NCI-H2029 (cell line): ENCODE measurements around the gene COL16A1.

Experiments used
- DNase-seq: peaks from one replicate; lab custom pipeline; 2025; lab: John Stamatoyannopoulos, UW

Gene COL16A1

DNA sequence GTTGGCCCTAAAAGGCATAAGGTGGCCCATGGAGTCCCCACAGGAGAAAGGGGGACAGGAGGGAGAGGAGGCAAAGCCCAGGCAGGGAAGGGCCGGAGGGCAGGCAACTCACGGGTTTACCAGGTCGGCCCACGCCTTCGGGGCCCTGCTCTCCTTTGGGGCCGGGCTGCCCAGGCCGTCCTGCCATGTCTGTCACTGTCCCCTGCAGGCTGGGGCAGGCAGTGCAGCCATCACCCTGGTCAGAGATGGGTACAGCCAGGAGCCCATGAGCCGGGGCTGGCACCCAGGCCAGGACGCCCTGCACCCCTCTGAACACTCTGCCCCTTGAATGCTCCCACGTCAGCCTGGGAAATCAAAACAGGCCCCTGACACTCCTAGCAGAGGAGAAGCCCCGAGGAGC lies 19.8 kb downstream of the COL16A1 start:
- DNase-seq: no peak

DNA sequence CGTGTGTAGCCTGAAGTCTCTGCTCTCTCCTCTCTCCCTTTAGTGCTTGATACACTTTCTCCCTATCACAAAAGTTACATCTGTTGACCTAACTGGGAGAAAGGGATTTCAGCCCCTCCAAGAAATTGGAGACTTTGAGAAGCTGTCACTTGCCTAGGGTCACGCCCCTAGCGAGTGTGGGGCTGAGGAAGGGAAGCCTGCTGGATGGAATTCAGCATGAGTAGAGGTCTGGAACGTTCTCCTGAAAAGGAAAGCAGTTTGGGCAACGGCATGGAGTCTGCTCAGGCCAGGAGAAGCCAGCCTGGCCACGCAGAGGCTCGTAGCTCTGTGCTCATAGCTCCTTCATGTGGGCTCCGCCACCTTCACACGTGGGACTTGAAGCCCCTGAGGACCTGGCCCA lies 22.4 kb downstream of the COL16A1 start:
- no peak for DNase-seq

DNA sequence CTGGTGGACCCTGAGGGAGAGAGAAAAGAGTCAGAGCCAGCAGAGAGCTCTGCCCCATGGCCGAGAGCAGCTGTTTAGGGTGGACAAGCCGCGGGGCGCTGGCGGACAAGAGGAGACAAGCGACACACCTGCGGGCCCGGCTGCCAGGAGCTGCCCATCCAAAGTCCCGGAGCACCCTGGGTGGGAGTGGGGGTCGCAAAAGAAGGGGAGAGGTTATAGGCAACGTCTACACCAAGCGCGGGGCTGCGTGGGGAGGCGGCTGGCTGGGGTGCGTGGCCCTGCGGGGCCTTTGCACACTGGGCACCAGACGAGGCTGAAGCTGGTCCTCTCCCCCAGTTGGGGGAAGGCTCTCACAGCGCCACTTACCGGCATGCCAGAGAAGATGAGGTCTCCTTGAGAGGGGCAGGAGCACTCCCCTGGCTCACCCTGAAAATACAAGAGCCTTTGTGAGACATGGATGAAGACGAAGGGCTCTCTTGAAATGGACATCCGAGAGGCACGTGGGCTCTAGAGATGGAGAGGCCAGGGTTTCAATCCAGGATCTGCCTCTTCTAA lies 24.1 kb downstream of the COL16A1 start:
- DNase-seq: no peak

DNA sequence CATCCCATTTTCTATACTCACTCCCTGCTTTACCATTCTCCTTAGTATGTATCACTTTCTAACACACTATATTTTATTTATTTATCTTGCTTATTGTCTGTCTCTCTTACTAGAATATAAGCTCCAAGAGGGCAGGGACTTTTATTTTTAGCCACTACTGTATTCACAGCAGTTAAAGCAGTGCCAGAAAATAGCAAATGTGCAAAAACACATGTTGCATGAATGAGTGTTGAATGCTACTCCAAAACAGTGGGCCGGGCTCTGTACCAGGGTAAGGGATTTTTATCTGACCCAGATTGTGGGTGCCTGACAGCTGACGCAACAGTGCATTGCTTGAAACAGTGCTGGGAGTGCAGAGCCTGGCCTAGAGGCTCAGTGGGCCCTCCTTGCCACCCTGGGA lies 24.7 kb downstream of the COL16A1 start:
- no peak for DNase-seq

DNA sequence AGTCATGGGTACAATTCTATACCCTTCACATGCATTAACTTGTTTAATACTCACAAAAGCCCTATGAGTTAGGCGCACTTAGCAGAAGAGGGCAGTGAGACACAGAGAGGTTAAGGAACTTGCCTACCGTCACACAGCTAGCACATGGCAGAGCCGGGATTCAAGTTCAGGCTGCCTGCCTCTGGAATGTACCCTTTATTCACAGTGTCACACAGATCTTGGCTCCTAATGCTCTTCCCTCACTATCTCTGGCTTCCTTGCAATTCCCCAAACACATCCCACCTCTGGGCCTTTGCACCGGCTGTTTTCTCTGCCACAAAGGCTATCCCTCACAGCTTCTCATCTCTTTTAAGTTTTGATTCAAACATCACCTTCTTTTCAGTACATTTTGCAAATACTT lies 25.1 kb downstream of the COL16A1 start:
- no peak for DNase-seq

DNA sequence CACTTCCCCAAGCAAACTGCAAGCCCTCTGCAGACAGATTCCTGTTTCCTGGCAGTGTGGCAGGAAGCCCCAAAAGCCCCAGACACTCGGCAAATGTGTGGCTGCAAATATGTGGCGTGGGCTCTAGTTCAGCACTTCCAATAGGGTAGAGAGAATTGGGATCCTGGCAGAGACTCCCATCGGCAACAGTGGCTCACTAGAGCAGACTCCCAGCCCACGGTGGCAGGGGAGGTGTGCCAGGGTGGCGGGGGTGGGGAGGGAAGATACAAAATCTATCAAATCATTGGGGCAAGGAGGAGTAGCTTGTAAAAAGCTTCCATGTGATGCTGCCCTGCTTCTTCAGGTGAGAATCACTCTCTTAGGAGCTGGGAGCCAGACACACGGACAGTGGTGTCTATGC lies 25.9 kb downstream of the COL16A1 start:
- DNase-seq: no peak

DNA sequence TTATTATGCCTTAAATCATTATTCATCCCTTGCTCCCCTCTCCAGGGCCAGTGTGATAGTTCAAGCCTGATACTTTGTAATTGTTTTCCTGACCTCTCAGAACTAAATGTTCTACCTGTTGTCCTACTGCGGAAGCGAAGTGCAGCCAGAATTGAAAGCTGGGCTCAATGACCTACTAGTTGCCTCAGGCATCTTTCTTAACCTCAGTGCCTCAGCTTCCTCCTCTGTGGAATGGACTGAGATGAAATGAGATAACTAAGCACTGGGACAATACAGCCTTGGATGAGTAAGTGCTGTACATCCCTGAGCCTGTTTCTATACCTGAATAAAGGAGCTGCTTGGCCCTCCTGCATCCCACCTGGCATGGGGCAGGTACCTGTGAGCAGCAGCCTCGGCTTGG lies 26.4 kb downstream of the COL16A1 start:
- no peak for DNase-seq

DNA sequence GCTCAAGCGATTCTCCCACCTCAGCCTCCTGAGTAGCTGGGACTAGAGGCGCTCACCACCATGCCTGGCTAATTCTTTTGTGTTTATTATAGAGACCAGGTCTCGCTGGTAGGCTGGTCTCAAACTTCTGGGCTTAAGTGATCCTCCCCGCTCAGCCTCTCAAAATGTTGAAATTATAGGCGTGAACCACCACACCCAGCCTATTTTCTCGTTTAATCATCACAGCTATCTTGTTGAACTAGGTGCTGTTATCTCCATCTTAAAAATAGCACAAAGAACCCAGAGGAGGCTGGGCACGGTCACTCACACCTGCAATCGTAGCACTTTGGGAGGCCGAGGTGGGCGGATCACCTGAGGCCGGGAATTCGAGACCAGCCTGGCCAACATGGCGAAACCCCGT lies 28.1 kb downstream of the COL16A1 start:
- no peak for DNase-seq

DNA sequence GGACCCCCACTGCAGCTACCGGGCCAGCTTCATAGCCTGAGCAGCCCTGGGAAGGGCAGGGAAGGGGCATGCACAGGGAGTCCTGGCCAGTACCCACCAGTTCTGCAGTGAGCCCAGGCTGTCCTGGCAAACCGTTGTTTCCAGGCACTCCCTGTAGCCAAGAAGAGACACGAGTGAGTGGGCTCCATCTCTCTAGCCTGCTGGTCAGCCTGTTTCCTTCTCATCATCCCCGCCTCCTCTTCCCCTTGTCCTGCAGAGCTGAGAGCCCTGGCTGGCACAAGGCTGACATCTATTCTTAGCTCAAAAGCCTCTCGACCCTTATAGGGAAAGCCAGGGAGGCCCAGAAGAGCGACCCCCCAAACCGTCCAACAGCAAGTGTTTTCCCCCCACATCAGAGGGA lies 28.7 kb downstream of the COL16A1 start:
- DNase-seq: no peak

DNA sequence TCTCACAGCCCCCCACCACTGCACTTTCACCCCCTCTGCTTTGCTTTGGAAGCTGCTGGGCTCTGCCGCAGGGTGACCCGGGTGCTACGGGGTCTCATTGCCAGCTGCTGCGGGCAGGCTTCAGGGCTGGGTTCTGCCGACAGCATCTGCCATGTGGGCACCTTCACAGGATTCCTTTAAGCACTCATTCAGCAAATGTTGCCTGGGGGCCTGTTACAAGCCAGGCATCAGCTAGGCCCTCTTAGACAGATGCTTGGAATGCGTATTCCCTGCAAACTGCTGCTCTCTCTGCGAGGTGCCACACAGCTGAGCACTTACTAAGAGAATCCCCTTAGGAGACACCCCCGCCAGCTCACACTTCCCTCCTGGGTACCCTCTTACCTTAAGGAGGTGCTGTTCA lies 29.2 kb downstream of the COL16A1 start:
- no peak for DNase-seq

DNA sequence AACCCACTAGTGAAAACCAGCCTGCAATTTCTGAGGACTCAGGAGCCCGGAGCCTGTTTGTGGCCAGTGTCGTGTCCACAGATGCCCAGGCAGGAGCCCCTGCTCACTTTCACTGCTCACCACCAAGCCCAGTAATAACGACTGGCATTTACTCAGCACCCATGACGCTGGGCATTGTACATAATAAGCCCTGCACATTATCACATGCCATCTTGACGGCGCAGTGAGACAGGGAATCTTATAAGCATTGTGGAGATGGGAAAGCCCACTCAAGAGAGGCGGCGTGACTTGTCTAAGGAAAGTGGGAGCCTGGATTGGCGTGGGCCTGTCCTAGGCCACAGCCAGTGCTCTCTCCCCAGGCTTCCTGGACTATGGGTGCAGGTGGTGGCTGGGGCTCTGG lies 30.4 kb downstream of the COL16A1 start:
- DNase-seq: no peak

DNA sequence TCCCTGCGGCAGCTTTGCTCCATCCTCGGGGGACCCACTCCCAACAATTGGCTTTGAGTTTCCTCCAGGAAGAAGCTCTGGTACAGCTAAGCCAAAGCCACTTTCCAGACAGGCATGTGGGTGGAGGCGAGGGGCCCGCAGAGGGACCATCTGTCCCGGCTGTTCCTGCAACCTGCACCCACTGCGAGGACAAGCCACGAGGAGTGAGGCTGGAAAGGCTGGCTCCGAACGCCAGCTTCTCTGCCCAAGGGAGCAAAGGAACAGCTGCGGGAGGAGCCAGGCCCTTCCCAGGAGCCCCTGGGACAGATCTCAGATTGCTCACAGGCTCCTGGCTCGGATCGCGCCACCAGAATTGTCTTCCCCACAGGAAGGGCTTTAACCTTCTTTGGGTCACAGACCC lies 30.8 kb downstream of the COL16A1 start:
- no peak for DNase-seq

DNA sequence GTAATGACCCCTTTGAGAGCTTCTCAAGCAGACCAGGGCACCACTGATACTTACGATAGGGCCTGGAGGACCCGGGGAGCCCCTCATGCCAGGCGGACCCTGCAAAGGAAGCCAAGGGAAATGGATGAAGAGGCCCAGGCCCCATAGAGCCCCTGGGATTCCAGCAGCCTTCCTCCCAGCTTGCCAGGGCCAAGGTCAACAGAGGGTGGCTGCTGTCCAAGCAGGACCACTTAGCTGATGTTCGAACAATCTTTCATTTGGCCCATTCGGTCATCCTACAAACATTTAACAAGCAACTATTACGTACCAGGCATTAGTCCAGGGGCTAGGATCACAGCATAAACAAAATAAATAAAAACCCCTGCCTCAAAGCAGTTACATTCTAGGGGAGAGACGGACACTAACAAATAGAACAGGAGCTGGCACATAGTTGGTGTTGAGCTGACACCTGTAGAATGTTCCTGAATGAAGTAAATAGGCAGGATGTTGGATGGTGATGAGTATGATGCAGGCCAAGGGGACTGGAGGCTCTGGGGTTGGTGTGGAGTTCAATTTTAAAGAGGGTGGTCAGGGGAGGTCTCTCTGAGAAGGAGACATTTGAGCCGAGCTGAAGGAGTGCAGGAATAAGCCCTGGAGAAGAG lies 32.1 kb downstream of the COL16A1 start:
- DNase-seq: no peak

DNA sequence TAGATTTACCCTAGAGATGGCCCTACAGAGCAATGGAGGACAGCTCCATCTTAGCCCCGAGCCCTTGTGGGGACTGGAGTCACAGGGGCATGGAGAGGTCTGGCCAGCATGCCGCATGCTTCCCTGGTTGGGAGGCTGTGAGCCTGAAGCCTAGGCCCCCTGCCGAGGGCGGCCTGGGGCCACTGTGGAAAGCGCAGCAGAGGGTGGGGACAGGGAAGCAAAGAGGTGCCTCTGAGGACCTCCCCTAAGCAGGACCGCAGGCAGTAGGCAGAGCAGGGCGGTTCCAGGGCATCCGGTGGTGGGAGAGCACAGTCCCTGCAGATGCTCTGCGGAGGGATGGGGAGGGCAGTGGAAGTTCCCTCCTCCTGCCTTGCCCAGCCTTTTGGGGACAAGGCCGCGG lies 32.7 kb downstream of the COL16A1 start:
- no peak for DNase-seq

DNA sequence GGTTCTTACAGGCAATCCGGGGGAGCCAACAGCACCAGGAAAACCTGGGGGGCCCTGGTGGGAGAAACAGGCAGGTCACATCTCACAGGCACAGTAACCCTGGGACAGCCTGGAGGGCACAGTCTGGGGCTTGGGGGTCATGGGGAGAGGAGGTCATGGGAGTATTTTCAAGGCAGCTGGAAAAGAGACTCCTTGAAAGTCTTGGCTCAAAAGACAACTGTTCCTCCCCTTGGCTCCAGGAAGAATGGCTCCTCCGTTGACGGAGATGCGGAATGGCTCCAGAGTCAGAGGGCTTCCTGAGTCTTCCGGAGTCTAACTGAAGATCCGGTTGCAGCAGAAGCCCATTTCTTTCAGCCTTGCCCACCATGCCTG lies 33.2 kb downstream of the COL16A1 start:
- DNase-seq: no peak

DNA sequence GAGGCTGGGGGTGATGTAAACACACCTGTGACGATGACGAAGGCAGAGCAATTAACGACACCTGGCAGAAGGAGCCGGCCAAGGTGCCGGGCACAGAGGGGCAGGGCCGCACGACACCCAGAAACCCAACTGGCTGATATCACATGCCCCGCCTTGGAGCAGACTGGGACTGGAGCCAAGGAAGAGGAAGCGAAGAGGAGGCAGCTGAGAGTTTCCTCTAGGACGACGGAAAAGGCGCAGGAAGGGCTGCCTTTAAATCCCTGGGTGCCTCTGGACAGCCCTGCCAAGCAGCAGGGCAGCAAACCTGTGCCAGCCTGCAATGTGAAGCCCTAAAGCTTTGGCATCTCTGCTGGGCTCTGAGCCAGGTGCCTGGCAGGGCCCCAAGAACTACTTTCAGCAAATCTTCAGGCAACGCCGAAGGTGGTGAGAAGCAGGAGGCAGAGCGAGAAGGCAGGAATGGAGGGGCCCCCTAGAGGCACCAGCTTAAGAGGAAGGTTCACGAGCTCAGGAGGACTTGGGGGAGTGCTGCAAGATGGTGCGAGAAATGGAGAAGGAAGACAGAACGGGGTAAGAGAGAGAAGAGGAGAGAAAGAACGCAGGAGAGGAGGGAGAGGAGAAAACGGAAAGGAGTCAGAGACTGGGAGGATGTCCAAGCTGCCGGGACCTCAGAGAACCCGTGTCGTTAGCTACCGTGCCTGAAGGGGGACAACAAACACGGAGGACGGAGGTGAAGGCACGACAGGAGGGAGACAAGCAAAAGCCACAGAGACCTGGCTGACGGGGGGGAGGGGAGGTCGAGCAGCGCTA lies 33.8 kb downstream of the COL16A1 start:
- DNase-seq: peak; percentile 88

DNA sequence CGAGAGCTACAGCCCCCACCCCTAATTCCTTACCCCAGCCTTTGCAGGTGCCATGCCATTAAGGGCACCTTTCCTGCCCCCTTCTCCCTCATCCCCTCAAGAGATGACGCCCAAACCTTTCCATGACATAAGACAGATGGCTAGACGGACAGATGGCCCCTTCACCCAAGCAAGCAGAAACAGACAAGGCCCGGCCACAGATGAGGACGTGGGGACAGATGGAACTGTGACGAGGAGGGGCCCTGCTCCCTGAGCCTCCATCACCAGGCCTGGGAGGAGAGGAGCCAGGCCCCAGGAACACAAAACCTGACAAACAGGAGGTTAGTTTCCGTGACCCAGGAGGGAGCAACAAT lies 34.4 kb downstream of the COL16A1 start:
- DNase-seq: no peak

DNA sequence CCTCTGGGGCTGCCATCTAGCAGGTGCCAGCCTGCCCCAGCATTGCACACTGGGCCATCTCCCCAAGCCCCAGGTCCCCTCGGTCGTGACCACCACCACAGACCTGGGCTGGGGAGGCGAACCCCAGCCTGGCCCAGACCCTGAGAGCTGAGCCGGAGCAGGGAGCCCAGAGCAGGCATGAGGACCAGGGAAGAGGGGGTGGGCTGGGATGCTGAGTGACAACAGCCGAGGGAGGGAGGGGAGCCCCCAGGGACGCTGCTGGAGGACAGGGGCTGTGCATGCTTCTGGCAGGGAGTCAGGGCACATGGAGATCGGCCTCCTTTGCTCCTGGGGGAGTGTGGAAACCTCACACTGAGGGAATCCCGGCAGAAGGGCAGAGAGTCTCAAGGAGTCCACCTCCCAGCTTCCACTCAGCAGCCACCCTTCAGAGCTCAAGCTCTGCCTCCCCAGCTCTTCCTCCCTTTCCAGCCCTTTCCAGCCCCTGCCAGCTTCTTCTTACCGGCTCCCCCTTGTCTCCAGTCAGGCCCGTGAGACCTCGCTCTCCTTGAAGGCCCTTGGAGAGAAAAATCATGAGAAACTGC lies 35.4 kb downstream of the COL16A1 start:
- DNase-seq: no peak

DNA sequence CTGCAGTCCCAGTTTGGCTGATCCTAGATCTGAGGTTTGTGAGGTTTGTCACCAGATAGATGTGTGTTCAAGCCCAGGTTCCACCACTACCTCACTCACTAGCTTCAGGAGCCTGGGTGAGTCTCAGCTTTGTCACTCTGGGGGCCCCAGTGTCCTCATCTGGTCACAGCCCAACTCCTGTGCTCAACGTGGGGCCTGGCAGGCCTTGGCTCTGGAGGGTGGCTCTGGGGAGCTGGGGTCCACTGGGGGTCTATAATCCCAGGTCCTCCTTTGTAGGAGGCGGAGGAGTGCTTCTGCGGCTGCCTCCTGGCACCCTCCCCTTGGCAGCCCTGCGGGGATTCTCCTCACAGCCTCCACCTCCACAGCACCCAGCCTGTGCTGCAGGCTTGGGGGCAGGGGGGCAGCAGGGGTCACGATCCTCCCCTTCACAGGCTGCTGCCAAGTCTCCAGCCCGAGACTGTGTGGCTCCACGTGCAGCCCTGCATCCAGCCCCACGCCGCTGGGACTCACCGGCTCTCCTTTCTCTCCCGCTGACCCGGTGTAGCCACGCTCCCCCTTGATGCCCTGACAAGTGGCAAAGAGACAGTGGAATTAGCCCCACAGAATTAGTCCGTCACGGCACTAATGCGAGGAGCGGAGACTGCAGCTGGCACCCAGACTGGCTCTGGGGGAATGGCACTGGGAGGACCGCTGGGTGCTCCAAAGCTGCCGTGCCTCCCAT lies 36.6 kb downstream of the COL16A1 start:
- DNase-seq: no peak

DNA sequence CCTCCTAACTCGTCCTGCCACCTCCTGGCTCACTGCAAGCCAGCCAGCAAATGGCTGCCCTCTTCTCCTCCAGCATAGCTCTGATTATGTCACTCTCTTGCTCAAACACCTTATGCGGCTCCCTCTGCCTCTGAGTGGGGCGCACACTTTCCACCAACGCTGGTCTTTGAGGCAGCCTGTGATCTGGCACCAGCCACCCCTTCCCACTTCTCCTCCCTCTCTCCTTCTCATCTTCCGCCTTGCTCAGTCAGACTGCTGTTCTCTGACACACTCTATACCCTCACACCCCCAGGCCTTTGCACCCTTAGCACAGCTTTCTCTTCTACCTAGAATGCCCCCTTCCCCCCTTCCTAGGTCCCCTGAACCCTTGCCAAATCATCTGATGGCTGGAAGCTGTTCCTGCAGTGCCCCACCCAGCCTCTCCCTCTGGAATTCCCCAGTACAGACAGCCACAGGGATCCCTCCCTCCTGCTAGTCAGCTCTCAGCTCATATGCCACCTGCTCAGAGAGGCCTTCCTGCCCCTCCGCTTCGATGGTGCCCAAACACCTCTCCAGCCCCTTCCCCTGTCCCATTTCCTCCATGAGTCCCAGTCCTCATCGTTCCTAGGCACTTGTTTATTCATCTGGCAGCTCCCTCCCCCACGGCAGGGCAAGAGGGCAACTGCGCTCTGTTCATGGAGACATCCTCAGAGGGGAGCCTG lies 37.4 kb downstream of the COL16A1 start:
- DNase-seq: no peak

DNA sequence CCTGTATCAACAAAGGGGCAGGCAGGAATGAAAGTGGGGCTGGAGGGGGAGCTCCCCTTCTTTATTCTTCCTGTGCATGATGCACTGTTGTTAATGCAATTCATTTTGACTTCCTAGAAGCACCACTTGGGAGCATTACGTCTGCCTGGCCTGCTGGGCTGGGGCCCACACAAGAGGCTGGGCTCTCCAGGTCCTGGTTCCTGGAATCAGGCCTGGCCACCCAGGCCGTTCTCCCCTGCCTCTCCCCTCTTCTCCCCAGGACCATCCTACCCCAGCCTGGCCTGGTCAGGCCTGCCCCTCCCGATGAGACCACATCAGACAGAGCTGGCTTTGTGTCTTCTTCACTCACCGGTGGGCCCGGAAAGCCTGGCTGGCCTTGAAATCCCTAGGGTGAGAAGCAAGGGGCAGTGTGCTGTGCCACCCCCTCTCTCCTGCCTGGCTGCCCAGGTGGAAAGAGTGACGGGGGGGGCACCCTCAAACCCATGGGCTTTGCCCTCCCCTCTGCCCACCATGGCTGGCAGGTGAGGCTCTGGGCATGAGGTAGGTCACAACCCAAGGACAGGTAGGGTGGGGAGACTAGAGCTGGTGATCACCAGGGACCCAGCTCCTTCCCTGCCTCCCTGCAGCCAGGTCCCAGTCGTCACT lies 38.5 kb downstream of the COL16A1 start:
- DNase-seq: no peak

DNA sequence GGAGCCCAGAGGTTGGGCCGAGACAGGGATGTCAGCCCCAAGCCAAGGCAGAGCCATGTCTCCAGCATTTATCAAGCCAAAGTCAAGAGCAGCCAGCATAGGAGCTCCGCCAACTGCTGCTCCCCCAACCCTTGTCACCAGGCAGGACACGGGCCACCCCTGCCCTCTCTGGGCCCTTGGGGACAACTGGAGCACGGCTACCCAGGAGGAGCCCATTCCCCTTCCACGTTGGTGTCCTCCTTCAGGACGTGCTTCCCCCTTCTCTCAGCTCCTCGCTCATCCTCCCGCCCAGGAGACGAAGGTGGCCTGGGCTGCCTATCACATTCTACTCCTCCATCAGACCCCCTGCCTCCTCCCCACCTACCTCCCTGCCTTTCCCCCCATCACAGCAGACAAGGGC lies 39.3 kb downstream of the COL16A1 start:
- no peak for DNase-seq
